ENCODE data around the gene PACRG. TPM values are rescaled to one million over a fixed set of nuclear protein-coding genes. Genes with fewer than 3 reads are reported as not detected.
A peak's percentile ranks its signal among the peaks of the same experiment; 100 is the strongest.

Gene PACRG
- total RNA-seq, 4 donors from 2014 or later: 1.7 to 7.7 (median 3.7) TPM

DNA sequence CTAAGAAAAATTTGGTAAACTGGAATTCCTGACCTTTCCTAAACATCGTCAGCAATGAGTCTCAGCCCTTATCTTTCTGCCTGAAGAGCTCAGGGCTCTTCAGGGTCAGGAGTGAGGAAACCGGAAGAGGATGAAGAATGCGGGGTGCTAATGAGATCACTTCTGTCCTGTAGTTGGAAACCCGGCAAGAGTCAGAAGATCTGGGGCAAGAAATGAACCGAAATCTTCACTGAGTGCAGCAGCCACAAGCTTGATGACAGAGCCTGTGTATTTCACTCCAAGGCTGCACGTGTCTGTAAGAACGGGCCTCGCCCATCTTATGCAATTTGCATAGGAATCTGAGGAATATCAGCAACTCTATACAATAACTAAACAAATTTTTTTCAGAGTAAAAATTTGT lies 626.3 kb downstream of the PACRG start:
- H3K4me1 ChIP-seq: peaks cover 4 to 19% of the 10 kb centered on the region in 2 donors
- H3K4me3 ChIP-seq (replicated peaks in 1 of 3): no peak overlapping the region
- H3K9me3 ChIP-seq: no peaks in the 10 kb centered on the region
- no peaks in the 10 kb centered on the region for H3K36me3 ChIP-seq
- 72 to 74% methylated on average over 8 of the region's 8 CpGs for WGBS, 2 donors
- no peaks in the 10 kb centered on the region for H3K27me3 ChIP-seq
- TF ChIP-seq, protein P1, sequence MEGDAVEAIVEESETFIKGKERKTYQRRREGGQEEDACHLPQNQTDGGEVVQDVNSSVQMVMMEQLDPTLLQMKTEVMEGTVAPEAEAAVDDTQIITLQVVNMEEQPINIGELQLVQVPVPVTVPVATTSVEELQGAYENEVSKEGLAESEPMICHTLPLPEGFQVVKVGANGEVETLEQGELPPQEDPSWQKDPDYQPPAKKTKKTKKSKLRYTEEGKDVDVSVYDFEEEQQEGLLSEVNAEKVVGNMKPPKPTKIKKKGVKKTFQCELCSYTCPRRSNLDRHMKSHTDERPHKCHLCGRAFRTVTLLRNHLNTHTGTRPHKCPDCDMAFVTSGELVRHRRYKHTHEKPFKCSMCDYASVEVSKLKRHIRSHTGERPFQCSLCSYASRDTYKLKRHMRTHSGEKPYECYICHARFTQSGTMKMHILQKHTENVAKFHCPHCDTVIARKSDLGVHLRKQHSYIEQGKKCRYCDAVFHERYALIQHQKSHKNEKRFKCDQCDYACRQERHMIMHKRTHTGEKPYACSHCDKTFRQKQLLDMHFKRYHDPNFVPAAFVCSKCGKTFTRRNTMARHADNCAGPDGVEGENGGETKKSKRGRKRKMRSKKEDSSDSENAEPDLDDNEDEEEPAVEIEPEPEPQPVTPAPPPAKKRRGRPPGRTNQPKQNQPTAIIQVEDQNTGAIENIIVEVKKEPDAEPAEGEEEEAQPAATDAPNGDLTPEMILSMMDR (IDR thresholded peaks at IDR 0.05): no peak
- no peak for TF ChIP-seq POLR2A (IDR thresholded peaks at IDR 0.05)
- H3K27ac ChIP-seq: no peak overlapping the region
- intact Hi-C loops (cut with DNase I): no loop called here
- DNase-seq: no peak

DNA sequence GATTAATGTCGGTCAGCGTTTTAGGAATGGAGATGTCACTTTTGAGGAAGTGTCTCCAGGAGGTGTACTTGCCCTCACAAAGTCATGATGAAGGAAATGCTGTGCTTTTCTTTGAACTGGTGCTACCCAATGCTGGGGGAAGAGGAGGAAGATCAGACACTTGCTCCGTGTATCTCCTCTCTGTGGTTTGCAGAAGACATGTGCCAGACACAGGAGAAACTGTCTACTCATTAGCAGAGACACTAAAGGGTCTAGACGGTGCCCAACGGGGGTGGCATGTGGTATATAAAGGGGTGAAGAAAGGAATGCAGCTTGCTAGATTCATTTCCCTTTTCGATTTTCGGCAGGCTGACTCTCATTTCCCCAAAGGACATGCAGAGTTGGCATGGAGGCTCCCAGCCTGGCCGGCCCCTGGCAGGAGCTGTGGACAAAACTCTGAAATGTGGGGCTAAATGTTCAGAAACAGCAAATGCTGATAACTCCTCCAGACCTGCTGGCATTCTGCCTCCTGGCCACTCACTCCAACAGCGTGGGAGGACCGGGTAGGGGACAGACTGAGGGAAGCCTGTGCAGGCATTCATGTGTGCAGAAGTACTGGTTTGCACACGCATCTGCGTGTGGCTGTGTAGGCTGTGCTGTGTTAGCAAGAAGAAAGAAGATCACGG lies 627.1 kb downstream of the PACRG start:
- peak; percentile 83 to 89 for DNase-seq
- Histone ChIP-seq H3K36me3 (no peaks in the 10 kb centered on the region), H3K27me3 (no peaks in the 10 kb centered on the region), H3K9me3 (no peaks in the 10 kb centered on the region), H3K27ac (peak overlapping the region in 1 of 3 donors; percentile 51), H3K4me3 (replicated peaks in 1 of 3) (no peak overlapping the region), H3K4me1 (peaks cover 4 to 19% of the 10 kb centered on the region in 2 donors)
- intact Hi-C loops (cut with DNase I): no loop called here
- 27 to 30% methylated on average over 13 of the region's 13 CpGs for WGBS, 2 donors
- TF ChIP-seq POLR2A (IDR thresholded peaks at IDR 0.05): no peak
- TF ChIP-seq, protein P1 (IDR thresholded peaks at IDR 0.05): no peak

DNA sequence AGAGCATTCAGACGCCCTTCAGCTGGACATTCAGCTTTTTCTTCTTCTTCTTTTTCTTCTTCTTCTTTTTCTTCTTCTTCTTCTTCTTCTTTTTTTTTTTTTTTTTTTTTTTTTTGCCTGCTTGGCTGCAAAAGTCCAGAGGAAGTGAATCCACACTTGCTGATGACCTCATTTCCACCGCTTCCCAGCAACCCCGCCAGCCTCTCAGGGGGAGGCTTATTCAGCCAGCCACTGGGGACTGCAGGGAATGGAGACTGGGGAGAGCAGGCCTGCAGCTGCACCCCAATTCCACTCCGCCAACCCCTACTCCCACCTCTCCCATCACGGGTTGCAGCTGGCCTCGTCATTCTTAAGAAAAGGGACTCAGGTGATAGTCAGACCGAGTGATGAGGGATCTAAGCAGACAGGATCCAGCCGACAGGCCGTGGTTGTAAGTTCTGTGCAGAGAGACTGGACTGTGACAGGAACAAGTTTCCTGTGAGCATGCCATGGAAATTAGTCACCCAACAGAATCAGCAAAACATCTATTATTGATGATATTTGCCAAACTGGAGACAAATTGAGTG lies 627.7 kb downstream of the PACRG start:
- H3K27ac ChIP-seq: peak overlapping the region in 2 of 3 donors; percentile 30 to 51
- H3K36me3 ChIP-seq: no peaks in the 10 kb centered on the region
- intact Hi-C loops (cut with DNase I): no loop called here
- WGBS, 2 donors: 40 to 54% methylated on average over 8 to 9 of the region's 9 CpGs
- H3K9me3 ChIP-seq: no peaks in the 10 kb centered on the region
- peak in 1 of 2 donors; percentile 32 for DNase-seq
- H3K4me1 ChIP-seq: peaks cover 4 to 19% of the 10 kb centered on the region in 2 donors
- H3K27me3 ChIP-seq: no peaks in the 10 kb centered on the region
- H3K4me3 ChIP-seq (replicated peaks in 1 of 3): no peak overlapping the region
- TF ChIP-seq POLR2A (IDR thresholded peaks at IDR 0.05): no peak
- TF ChIP-seq, protein P1 (IDR thresholded peaks at IDR 0.05): no peak

DNA sequence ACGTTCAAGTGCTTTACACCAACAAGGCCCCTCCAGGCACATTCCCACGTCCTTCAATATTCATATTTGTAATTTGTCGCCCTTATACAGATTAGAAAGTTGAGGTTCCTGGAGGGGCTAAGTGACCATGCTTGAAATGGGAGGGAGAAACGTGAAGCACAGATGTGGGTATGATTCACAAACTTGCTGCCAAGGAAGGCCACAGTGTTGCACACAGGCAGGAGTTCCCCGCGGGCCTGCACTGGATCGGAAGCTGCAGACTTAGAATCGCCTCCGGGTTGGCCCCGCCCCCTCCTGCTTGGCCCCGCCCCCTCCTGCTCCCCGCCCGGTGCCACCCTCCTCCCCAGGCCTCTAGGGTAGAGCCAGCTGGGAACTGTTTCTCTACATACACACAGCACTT lies 628.5 kb downstream of the PACRG start:
- TF ChIP-seq, protein P1 (IDR thresholded peaks at IDR 0.05): no peak
- no peak for TF ChIP-seq POLR2A (IDR thresholded peaks at IDR 0.05)
- WGBS, 2 donors: 50 to 60% methylated on average over 10 to 12 of the region's 13 CpGs
- intact Hi-C loops (cut with DNase I): no loop called here
- no peaks in the 10 kb centered on the region for H3K36me3 ChIP-seq
- no peak overlapping the region for H3K4me3 ChIP-seq (replicated peaks in 1 of 3)
- DNase-seq: peak in 1 of 2 donors; percentile 11
- H3K27ac ChIP-seq: peak overlapping the region in 2 of 3 donors; percentile 30 to 51
- peaks cover 4 to 19% of the 10 kb centered on the region in 2 donors for H3K4me1 ChIP-seq
- H3K27me3 ChIP-seq: no peaks in the 10 kb centered on the region
- no peaks in the 10 kb centered on the region for H3K9me3 ChIP-seq

DNA sequence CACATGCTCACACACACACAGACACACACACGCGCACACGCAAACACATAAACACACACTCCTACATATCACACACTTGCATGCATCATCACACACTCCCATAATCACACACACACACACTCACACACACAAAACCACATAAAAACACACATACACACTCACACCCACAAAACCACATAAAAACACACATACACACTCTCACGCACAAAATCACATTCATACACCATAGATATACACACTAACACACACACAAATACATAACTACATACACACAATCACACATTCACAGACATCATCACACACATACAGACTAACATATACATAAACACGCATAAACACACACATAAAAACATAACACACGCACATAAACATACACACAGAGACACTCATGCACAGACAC lies 629.0 kb downstream of the PACRG start:
- H3K9me3 ChIP-seq: no peaks in the 10 kb centered on the region
- H3K4me3 ChIP-seq (replicated peaks in 1 of 3): no peak overlapping the region
- no peaks in the 10 kb centered on the region for H3K27me3 ChIP-seq
- intact Hi-C loops (cut with DNase I): no loop called here
- no peak for DNase-seq
- no peaks in the 10 kb centered on the region for H3K36me3 ChIP-seq
- H3K27ac ChIP-seq: no peak overlapping the region
- TF ChIP-seq, protein P1 (IDR thresholded peaks at IDR 0.05): no peak
- no peak for TF ChIP-seq POLR2A (IDR thresholded peaks at IDR 0.05)
- WGBS, 2 donors: 96 to 97% methylated on average over 6 of the region's 6 CpGs
- H3K4me1 ChIP-seq: peaks cover 4 to 19% of the 10 kb centered on the region in 2 donors
